DND-41 (cell line): ENCODE measurements around the gene NEGR1.

ENCODE experiments used
- ATAC-seq: fragments of 200-7000 bp; cut with Tn5 transposase; 3 replicates; pipeline ENCODE4 v1.9.1; 2021; ENCODE audit warnings: low read depth; ENCODE audit not compliant: insufficient read depth
- DNase-seq: peaks from one replicate; pipeline ENCODE4 v3.0.0-alpha.2; 2020
- H2AFZ ChIP-seq: 2 replicates; pipeline ENCODE4 v1.6.0; 2012; ENCODE audit warnings: low read depth, low read length
- H3K27ac ChIP-seq: 2 replicates; pipeline ENCODE4 v1.5.1; 2012; ENCODE audit warnings: low read length, inconsistent platforms
- H3K27me3 ChIP-seq: fragments of 200-600 bp; sonication (generic); 2 replicates; pipeline ENCODE4 v1.6.0; 2012; ENCODE audit warnings: low read length, mild to moderate bottlenecking, inconsistent platforms; ENCODE audit not compliant: insufficient read depth, poor library complexity
- H3K36me3 ChIP-seq: 2 replicates; pipeline ENCODE4 v1.5.1; 2012; ENCODE audit warnings: low read length, inconsistent platforms; ENCODE audit not compliant: insufficient read depth
- H3K4me1 ChIP-seq: 2 replicates; pipeline ENCODE4 v1.5.1; 2012; ENCODE audit warnings: mild to moderate bottlenecking, low read length; ENCODE audit not compliant: insufficient read depth
- H3K4me2 ChIP-seq: 2 replicates; pipeline ENCODE4 v1.6.0; 2012; ENCODE audit warnings: mild to moderate bottlenecking, moderate library complexity, low read length, inconsistent platforms; ENCODE audit not compliant: insufficient read depth
- H3K4me3 ChIP-seq, 2 experiments: fragments of 200-600 bp in 1 of 2; shearing (Covaris generic) in 1 of 2; 2 replicates each; pipeline ENCODE4 v1.5.1; 2012 to 2016; ENCODE audit warnings: inconsistent platforms in 2 of 2, low read length in 2 of 2, mild to moderate bottlenecking in 2 of 2, low read depth in 1 of 2, moderate library complexity in 1 of 2
- H3K79me2 ChIP-seq: 2 replicates; pipeline ENCODE4 v1.6.0; 2012; ENCODE audit warnings: low read length, inconsistent platforms; ENCODE audit not compliant: insufficient read depth
- H3K9ac ChIP-seq: 2 replicates; pipeline ENCODE4 v1.6.0; 2012; ENCODE audit warnings: low read depth, mild to moderate bottlenecking, inconsistent platforms, low read length, moderate library complexity
- H3K9me3 ChIP-seq: 2 replicates; pipeline ENCODE4 v1.5.1; 2012; ENCODE audit warnings: low read length, moderate library complexity, mild to moderate bottlenecking, inconsistent platforms; ENCODE audit not compliant: insufficient read depth, severe bottlenecking
- H4K20me1 ChIP-seq: 2 replicates; pipeline ENCODE4 v1.6.0; 2012; ENCODE audit warnings: low read length; ENCODE audit not compliant: insufficient read depth
- EZH2 ChIP-seq: IDR thresholded peaks from 3 replicates; pipeline ENCODE4 v1.6.1; 2012; ENCODE audit warnings: borderline replicate concordance, low read depth, mild to moderate bottlenecking, moderate library complexity, low read length, inconsistent platforms; ENCODE audit not compliant: severe bottlenecking
- TF ChIP-seq, protein P1 (sequence below): IDR thresholded peaks from 2 replicates; pipeline ENCODE4 v1.5.1; 2012; ENCODE audit warnings: borderline replicate concordance, low read length, moderate library complexity, mild to moderate bottlenecking; ENCODE audit not compliant: poor library complexity, severe bottlenecking; ENCODE audit errors: extremely low read depth

The NEGR1 gene

DNA sequence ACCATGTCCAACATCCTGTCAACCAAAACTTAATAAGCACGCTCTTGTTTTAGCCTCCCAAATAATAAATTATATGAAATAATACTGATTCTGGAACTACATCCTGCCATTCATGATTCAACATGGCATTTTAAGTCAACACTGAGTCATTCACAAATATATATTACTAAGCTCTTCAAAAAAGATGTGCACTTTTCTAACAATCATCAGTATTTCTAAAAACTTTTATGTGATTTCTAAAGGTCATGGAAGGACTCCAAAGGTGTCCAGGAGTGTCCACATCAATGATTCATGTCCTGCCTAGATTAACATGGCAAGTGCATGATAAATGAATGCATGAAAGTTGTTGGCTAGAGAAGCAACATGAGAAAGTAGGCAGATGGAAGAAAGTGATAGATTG, 51.6 kb downstream of the NEGR1 start:
- ATAC-seq (no peak), DNase-seq (no peak)
- Histone ChIP-seq H3K4me2 (no peak overlapping the region), H3K9ac (no peak overlapping the region), H4K20me1 (no peaks in the 10 kb centered on the region), H3K36me3 (no peaks in the 10 kb centered on the region), H3K4me1 (no peaks in the 10 kb centered on the region), H3K27me3 (no peaks in the 10 kb centered on the region), H3K27ac (no peak overlapping the region), H2AFZ (no peak overlapping the region), H3K4me3 (no peak overlapping the region), H3K9me3 (no peaks in the 10 kb centered on the region), H3K79me2 (no peaks in the 10 kb centered on the region)
- TF ChIP-seq EZH2, result no peak
- TF ChIP-seq, protein P1, sequence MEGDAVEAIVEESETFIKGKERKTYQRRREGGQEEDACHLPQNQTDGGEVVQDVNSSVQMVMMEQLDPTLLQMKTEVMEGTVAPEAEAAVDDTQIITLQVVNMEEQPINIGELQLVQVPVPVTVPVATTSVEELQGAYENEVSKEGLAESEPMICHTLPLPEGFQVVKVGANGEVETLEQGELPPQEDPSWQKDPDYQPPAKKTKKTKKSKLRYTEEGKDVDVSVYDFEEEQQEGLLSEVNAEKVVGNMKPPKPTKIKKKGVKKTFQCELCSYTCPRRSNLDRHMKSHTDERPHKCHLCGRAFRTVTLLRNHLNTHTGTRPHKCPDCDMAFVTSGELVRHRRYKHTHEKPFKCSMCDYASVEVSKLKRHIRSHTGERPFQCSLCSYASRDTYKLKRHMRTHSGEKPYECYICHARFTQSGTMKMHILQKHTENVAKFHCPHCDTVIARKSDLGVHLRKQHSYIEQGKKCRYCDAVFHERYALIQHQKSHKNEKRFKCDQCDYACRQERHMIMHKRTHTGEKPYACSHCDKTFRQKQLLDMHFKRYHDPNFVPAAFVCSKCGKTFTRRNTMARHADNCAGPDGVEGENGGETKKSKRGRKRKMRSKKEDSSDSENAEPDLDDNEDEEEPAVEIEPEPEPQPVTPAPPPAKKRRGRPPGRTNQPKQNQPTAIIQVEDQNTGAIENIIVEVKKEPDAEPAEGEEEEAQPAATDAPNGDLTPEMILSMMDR, result no peak

DNA sequence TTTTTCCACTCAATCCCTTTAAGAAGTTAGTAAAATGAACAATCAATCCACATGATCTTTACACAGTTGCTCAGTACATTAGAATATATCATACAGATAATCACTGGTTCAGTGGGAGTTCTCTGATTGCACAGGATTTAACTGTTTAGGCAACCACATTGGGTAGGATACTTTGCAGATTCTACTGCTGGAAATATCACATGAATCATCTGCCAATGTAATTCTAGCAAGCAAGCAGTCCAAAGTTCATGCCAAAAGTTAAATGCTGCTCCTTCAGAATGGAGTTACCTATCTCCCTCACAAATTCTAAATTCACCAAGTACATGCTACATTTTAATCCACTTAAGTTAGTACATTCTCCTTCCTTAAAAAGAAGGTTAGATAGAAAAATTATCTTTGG, 52.4 kb downstream of the NEGR1 start:
- Histone ChIP-seq H3K4me3 (no peak overlapping the region), H3K9ac (no peak overlapping the region), H3K79me2 (no peaks in the 10 kb centered on the region), H3K9me3 (no peaks in the 10 kb centered on the region), H3K27ac (no peak overlapping the region), H3K27me3 (no peaks in the 10 kb centered on the region), H3K4me1 (no peaks in the 10 kb centered on the region), H3K4me2 (no peak overlapping the region), H2AFZ (no peak overlapping the region), H4K20me1 (no peaks in the 10 kb centered on the region), H3K36me3 (no peaks in the 10 kb centered on the region)
- ATAC-seq, result no peak
- no peak for DNase-seq
- TF ChIP-seq EZH2, result no peak
- TF ChIP-seq, protein P1, result no peak

DNA sequence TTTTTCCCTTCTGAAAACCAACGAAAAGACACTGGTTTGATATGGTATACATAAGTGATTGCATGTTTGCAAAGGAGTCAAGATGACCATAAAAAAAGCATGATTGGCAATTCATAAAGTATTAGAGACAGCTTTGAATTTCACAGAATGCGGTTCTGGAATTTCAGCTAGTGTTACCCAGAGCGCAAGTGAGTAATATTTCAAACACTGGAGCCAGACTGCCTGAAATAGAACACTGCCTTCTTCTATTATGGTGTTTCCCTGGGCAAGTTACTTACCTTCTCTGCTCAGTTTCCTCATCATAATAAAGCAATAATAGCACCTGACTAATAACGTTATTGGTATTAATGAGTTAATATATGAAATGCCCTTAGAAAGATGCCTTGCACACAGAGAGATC, 54.7 kb downstream of the NEGR1 start:
- H3K9ac ChIP-seq, result no peak overlapping the region
- no peak overlapping the region for H3K27ac ChIP-seq
- no peak overlapping the region for H2AFZ ChIP-seq
- no peaks in the 10 kb centered on the region for H4K20me1 ChIP-seq
- TF ChIP-seq EZH2, result no peak
- TF ChIP-seq, protein P1, result no peak
- no peak for ATAC-seq
- no peak overlapping the region for H3K4me2 ChIP-seq
- no peak for DNase-seq
- H3K4me1 ChIP-seq, result no peaks in the 10 kb centered on the region
- no peaks in the 10 kb centered on the region for H3K27me3 ChIP-seq
- no peaks in the 10 kb centered on the region for H3K9me3 ChIP-seq
- no peaks in the 10 kb centered on the region for H3K79me2 ChIP-seq
- no peak overlapping the region for H3K4me3 ChIP-seq
- H3K36me3 ChIP-seq, result no peaks in the 10 kb centered on the region

DNA sequence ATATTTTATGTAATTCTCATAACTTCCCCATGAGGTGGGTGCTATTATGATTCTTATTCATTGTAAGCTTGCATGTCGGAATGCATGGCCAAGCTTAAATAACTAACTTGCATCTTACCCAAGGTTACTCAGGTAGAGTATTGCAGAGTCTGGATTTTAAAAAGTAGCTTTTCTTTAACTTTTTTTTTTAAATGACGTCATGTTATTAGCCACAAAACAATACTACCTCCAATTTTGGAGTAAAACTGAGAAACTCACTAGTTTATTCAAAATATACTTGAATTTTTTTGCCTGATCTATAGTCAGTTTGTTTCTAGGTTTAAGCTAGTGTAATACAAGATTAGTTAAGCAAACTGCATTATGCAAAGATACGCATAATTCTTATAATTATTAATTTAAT, 57.8 kb downstream of the NEGR1 start:
- H3K4me2 ChIP-seq, result no peak overlapping the region
- H3K27me3 ChIP-seq, result no peaks in the 10 kb centered on the region
- no peak overlapping the region for H3K9ac ChIP-seq
- no peaks in the 10 kb centered on the region for H3K36me3 ChIP-seq
- no peak overlapping the region for H3K4me3 ChIP-seq
- H3K4me1 ChIP-seq, result no peaks in the 10 kb centered on the region
- H2AFZ ChIP-seq, result no peak overlapping the region
- no peak for DNase-seq
- no peak for ATAC-seq
- TF ChIP-seq EZH2, result no peak
- TF ChIP-seq, protein P1, result no peak
- no peaks in the 10 kb centered on the region for H3K9me3 ChIP-seq
- no peak overlapping the region for H3K27ac ChIP-seq
- H4K20me1 ChIP-seq, result no peaks in the 10 kb centered on the region
- no peaks in the 10 kb centered on the region for H3K79me2 ChIP-seq
